HG03103 (cell line): ENCODE data around the gene MLF1.

Experiments used
- ATAC-seq: cut with Tn5 transposase; IDR thresholded peaks from one replicate; pipeline ENCODE4 v1.9.1; 2021; ENCODE audit warnings: low read depth; ENCODE audit not compliant: unreplicated experiment

Gene MLF1

GRCh38 chr3:158573714-158574113, 2.7 kb downstream of the MLF1 start:
- no peak for ATAC-seq

DNA sequence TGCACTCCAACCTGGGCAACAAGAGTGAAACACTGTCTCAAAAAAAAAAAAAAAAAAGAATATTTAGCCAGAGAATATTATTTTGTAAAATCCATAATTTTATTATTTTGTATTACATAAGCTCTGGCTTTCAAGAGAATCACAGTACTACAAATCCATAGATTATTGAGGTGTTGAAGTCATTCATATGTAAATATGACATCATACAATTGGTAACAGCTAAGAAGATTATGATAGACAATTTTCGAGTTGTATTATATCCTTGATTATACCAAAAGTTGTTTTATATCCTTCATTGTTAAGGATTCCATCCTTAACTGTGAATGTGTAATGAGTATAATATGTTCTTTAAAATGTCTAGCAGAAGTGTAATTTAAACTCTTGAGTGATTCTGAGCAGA, 3.7 kb downstream of the MLF1 start:
- no peak for ATAC-seq

DNA sequence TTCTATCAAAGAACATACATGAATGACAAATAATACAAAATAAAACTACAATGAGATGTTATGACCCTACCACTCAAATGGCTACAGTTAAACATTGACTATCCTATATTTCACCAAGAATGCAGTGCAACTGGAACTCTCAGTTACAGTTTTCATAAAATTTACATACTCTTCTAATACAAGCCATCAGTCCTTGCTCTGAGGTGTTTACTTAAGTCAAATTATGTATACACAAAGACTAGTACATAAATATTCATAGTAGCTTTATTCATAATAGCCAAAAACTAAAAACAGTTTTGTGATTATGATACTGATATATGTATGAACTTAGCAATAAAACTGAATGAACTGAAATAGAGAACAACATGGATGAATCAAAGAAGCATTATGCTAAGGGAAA, 19.2 kb downstream of the MLF1 start:
- ATAC-seq, result no peak

GRCh38 chr3:158600787-158601186, 29.8 kb downstream of the MLF1 start:
- ATAC-seq, result no peak

DNA sequence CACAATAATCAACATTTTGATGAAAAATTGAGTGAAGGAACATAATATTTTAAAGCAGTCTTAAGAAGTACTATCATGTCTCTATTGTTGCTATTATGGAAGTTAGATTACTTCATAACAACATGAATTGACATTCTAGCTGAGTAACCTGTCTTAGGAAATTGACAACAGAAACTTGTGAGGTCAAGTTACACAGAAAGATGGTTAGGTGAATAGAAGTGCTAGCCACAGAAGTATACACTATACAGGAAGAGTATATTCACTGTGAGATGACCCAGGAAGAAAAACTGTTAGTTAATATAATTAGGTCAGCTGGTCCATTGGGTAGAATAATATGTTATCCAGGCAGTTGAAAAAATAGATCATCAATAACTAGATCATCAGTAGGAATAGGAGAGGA, 31.2 kb downstream of the MLF1 start:
- ATAC-seq, result no peak

DNA sequence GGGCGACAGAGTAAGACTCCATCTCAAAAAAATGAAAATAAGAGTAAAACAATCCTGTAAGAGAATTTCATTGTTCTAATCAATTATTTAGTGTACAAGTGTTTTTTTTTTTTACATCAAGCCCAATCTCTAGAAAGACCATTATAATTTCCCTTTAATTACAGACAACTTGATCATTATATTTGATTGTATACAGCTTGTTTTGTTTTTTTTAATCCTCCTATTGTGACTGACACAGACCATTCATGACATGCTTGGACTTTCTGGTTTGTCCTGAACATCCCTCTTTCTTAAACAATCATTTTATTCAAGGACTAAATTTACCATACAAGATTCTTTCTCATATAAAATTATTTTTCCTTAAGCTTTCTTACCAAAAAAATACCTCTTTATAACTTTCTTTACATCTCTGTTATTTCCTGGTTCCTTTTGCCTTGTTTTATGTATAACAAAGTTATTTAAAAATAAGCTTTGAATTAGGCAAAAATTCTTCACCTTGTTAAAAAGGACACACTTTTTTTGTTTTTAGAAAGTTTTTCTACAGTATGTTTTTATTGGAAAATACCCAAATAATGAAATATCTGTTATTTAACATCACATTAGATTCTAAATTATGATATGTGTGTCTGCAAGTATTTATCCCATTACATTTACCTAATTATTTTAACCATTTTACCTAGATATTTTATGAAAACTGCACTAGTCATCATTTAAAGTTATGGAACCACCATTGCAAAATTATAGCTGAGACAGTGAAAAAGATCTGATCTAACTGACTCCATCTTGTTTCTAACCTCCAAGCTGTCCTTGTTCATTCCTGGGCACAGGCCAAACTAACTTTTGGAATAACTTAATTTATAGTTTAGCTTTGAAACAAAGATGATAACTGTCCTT, 47.2 kb downstream of the MLF1 start:
- ATAC-seq, result no peak

DNA sequence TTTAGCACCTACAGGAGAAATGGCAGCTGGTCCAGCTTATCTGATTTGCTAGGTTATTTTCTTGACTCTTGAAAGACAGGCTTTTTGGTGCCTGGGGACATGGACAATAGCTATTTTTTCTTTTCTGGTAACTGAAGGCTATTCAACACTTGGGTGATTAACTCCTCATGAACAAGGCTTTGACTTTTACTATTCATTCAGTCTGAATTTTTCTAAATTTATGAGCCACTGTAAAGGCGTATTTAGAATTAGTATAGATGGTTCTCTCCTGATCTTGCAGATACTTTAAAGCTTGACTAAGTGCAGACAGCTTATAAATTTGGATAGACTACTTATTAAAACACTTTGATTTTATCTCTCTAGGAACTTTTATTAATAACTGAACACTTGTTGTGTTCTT, 54.9 kb downstream of the MLF1 start:
- ATAC-seq, result no peak

DNA sequence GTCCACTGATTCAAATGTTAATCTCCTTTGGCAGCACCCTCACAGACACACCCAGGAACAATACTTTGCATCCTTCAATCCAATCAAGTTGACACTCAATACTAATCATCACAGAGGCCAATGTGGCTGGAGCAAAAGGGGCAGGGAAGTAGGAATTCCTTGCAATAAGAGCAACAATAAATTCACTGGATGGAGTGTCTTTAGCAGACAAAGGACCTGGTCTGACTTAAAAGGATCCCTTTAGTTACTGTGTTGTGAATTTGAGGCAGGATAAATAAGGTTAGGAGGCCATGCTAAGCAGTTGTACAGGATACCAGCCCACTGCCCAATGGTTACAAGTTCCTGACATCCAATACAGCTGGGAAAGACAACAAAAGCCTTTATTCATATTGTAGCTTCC, 61.0 kb downstream of the MLF1 start:
- no peak for ATAC-seq

DNA sequence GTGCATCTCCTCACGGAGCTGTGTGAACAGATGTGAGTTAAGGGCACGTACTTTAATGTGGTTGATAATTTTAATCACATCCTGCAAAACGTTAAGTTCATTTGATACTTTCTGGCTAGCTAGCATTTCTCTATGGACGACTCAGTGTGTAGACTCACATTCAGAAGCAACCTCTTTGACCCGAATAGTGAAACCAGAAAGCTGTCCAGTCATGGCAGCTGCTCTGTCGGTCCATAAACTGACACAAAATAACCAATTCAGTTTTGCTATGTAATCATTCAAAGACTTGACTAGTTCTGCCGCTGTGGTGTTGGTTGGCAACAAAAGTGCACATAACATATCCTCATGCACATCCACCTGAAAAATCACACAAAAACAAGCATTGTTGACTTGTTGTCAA, 69.7 kb downstream of the MLF1 start:
- ATAC-seq, result no peak

GRCh38 chr3:158642005-158642404, 71.0 kb downstream of the MLF1 start:
- no peak for ATAC-seq

- ATAC-seq, result no peak
These were observed 71.6 kb downstream of the MLF1 start for GRCh38 chr3:158642474-158643210.

- peak; percentile 98 for ATAC-seq
These were observed 73.4 kb downstream of the MLF1 start, which contains the start of gene GFM1 for GRCh38 chr3:158644345-158644908. GFM1 (plus strand) TSS chr3:158644527; CDS start chr3:158644635, 108 bp downstream.

DNA sequence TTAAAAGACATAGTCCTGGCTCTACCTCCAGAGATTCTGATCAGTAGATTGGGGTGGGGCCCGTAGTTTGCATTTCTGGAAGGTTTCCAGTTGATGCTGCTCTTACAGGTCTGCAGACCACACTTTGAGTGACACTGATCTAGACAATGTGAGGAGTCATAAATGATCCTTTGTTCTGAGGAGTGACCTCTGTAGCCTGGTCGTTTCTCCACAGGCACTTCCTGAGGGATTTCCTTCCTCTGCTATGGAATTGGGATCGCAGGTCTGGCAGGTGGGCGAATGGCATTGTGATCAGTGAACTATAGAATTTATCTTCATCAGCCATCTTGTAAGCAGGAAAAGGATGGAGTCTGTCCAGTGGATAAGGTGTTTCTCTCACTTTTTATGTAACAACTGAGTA, 78.8 kb downstream of the MLF1 start:
- ATAC-seq, result no peak

- no peak for ATAC-seq
These were observed 80.2 kb downstream of the MLF1 start for GRCh38 chr3:158651192-158651591.

- no peak for ATAC-seq
These were observed 81.5 kb downstream of the MLF1 start for GRCh38 chr3:158652463-158652862.
